GF-D8 (cell line): ENCODE measurements around the gene TP73.

Experiments
- DNase-seq: peaks from one replicate; lab custom pipeline; 2025; lab: John Stamatoyannopoulos, UW

The TP73 gene

GRCh38 chr1:3653286-3653618 lies 936 bp downstream of the TP73 start:
- DNase-seq: no peak

- no peak for DNase-seq
Observed at GRCh38 chr1:3654549-3655281, 2.4 kb downstream of the TP73 start.

GRCh38 chr1:3656450-3657095 lies 4.3 kb downstream of the TP73 start:
- DNase-seq: no peak

GRCh38 chr1:3657096-3657475 lies 4.8 kb downstream of the TP73 start:
- DNase-seq: no peak

- DNase-seq: no peak
Observed at GRCh38 chr1:3657578-3658230, 5.4 kb downstream of the TP73 start.

GRCh38 chr1:3658231-3658615 lies 5.9 kb downstream of the TP73 start:
- DNase-seq: no peak

- no peak for DNase-seq
Observed at GRCh38 chr1:3659093-3659492, 6.8 kb downstream of the TP73 start.

- DNase-seq: no peak
Observed at GRCh38 chr1:3660704-3661103, 8.4 kb downstream of the TP73 start.

- DNase-seq: no peak
Observed at GRCh38 chr1:3661631-3662030, 9.3 kb downstream of the TP73 start.

GRCh38 chr1:3662080-3662671 lies 9.9 kb downstream of the TP73 start:
- no peak for DNase-seq

- DNase-seq: no peak
Observed at GRCh38 chr1:3663999-3664699, 11.8 kb downstream of the TP73 start.

- no peak for DNase-seq
Observed at GRCh38 chr1:3664700-3665375, 12.5 kb downstream of the TP73 start.

- no peak for DNase-seq
Observed at GRCh38 chr1:3668148-3668547, 15.8 kb downstream of the TP73 start.

- DNase-seq: peak; percentile 29
Observed at GRCh38 chr1:3668585-3669300, 16.4 kb downstream of the TP73 start.

GRCh38 chr1:3669421-3669821 lies 17.1 kb downstream of the TP73 start:
- no peak for DNase-seq

- DNase-seq: no peak
Observed at GRCh38 chr1:3669971-3670431, 17.7 kb downstream of the TP73 start.

GRCh38 chr1:3670823-3671265 lies 18.5 kb downstream of the TP73 start:
- no peak for DNase-seq

GRCh38 chr1:3671371-3672180 lies 19.3 kb downstream of the TP73 start:
- no peak for DNase-seq

- no peak for DNase-seq
Observed at GRCh38 chr1:3672231-3672970, 20.1 kb downstream of the TP73 start.
